NCI-H446 (cell line): ENCODE data around the gene GSTM5.
"Not testable (repeated sequence)": the region's sequence is repeated elsewhere in the genome, so short reads cannot be mapped to it uniquely, and the experiment has no call there.

Experiments
- DNase-seq, 2 experiments: peaks; one replicate each; lab custom pipeline; 2025; lab: John Stamatoyannopoulos, UW

The GSTM5 gene

DNA sequence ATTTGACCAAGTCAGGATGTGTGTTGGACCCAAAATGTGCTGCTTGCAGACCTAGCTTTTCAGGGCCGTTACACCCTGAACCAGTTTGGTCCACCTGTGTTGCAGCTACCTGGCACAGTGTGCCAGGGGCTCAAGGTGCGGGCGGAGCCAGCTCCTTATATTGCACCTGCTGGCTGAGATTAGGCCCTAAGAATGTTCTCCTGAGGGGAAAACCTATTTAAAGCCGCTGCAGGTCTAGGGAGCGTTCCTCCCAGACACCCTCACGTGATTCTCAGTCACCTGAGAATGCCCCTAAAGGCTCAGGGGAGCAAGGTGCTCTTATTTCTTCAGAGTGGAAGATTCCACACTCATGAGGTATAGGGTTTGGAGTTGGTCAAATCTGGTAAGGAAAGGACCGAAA is 16.8 kb downstream of the GSTM5 start:
- no peak for DNase-seq

DNA sequence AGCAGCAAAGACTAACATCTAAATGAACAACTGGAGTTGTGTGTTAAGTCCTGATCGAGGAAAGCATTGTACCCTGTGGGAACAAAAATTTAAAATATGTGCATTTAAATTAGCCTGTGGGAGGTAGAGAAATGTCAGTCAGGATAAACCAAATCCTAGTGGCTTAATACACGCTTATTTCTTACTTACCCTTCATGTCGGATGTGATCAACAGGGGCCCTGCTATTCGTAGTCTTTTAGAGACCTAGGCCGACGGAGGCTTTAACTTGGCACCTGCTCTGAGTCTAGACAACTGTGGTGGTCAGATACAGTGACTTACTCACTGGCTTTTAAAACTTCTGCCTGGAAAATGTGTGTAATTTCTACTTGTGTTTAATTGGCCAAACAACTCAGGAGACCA is 18.6 kb downstream of the GSTM5 start:
- no peak for DNase-seq

DNA sequence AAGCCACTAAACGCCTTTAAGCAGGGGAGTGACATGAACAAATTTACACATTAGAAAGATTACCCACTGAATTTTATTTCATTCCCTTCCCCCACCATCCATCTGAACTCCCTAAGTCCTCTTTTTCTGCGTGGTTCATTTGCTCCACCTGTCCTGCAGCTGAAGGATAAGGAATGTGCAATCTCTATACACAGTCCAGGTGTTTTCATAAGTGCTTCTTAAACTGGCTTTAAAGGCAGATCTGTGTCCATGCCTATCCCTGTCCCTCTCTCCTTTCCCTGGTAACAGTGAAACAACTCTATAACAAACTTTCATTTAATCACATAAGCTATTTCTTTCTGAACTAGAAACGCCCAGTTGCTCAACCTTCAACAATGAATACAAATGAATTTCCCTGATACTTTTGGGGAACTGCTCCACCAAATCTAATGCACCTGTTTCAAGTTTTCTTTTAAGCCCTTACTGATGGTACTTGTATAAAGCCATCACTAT is 20.4 kb downstream of the GSTM5 start:
- no peak for DNase-seq

DNA sequence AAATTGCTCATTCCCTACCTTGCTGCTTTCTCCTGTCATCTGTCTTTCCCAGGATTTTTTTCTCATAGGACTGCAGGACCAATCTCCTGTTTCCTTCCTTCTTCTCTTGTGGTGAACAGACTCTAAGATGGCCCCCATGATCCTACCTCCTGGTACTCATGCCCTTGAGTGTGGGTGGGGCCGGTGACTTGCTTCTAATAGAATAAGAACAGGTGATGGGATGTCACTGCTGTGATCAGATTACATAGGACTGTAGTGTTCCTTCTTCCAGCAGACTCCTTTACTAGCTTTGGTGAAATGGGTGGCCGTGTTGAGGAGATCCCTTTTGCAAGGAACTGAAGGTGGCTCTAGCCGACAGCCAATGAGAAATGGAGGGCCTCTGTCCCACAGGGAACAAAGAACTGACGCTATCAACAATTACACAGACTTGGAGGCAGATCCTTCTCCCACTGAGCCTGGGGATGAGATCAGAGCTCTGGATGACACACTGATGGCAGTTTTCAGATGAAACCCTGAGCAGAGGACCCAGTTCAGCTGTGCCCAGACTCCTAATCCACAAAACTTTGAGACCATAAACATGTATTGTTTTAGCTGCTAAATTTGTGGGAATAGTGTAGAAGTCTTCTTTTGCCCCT is 21.3 kb downstream of the GSTM5 start:
- no peak for DNase-seq

DNA sequence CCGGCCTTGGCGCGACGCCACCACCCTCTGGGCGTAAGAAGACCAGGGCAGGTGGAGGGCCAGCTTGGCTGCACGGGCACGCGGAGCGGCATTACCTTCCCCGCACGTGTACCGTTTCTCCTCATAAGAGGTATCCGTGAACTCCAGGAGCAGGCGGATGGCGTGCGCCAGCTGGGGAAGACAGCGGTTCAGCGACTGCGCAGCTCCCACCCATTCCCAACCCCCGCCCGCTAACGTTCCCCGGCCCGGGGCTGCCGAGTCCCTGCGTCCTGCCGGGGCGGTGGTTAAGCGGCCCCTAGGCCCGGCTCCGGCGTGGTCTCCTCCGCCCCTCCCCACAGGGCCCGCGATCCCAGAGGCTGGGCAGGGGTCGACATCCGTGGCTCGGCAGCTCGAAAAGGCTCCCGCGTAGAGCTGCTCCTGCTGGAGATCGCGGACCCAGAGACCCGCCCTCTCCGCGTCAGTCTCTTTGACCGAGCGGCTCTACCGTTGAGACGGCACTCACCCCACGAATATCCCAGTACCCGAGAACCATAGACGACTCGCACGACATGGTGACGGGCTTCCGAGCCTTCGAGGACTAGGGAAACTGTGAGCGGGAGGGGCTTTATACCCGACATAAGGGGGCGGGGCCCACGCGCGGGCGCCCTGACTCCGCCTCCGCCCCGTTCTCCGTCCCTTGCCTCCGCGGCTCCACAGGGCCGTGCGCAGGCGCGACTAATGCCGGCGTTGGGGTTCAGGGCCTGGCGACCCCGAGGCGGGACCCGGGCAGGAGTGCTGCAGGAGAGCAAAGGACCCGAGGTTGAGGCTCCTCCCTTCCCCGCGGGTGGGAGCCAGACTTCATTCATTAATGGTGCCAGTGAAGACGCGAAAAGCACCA is 27.9 kb downstream of the GSTM5 start:
- peak; percentile 47 to 85 for DNase-seq

DNA sequence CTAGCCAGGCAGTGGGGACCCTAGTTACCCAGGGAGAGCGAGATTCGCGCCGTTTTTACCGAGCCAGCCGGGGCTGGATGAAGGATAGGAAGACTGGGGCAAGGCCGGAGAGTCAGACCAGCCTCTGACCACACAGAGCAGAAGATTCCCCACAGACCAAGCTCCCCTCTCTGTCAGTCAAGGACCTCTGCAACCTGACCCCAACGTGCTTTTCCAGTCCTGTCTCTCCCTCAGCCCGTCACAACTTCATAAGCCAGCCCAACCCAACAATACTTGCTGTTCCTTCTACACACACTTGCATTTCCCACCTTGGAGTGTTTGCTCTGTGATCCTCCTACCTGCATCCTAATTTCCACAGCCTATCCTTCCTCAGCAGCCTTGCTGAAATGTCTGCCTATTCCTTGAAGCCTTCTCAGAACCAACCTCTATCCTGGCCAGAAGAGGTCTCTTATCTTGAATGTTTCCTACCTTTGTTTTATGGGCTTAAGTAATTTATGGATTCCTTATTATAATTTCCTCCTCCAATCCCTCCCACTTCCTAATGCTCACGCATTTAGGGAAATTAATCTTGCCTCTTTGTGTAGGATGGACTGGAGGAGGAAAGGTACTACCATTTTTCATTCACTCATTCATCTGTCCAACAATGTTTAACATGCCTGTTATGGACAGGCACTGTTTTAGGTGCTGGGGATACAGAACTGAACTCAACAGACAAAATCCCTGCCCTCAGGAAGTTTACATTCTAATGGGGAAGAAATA is 28.7 kb downstream of the GSTM5 start, which contains the start of gene GSTM3:
TSS of gene GSTM3 (minus strand) at position 424 of the 759 bp plus-strand sequence. CDS start 751 bp downstream, outside the sequence.
- DNase-seq: no peak

DNA sequence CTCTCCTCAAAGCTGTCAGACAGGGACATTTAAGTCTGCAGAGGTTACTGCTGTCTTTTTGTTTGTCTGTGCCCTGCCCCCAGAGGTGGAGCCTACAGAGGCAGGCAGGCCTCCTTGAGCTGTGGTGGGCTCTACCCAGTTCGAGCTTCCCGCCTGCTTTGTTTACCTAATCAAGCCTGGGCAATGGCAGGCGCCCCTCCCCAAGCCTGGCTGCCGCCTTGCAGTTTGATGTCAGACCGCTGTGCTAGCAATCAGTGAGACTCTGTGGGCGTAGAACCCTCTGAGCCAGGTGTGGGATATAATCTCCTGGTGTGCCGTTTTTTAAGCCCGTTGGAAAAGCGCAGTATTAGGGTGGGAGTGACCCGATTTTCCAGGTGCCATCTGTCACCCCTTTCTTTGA is 36.3 kb downstream of the GSTM5 start:
- DNase-seq: not testable (repeated sequence)

DNA sequence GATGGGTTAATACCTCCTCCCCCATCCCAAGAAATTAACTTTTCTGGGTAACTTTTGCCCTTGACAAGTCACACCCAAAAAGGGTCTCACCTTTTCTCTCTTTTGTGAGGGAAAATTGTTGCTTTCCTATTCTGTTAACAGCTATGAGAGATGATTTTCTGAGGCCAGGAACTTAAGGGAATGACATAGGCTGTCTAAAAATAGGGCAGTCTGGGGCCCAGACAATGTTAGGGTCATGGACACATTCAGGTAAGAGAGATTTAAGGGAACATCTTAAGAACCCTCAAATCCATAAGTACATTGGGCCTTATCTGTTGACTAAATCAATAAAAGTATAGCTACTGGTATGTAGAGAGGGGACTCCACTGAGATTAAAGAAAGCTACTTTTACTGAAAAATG is 37.2 kb downstream of the GSTM5 start:
- no peak for DNase-seq

DNA sequence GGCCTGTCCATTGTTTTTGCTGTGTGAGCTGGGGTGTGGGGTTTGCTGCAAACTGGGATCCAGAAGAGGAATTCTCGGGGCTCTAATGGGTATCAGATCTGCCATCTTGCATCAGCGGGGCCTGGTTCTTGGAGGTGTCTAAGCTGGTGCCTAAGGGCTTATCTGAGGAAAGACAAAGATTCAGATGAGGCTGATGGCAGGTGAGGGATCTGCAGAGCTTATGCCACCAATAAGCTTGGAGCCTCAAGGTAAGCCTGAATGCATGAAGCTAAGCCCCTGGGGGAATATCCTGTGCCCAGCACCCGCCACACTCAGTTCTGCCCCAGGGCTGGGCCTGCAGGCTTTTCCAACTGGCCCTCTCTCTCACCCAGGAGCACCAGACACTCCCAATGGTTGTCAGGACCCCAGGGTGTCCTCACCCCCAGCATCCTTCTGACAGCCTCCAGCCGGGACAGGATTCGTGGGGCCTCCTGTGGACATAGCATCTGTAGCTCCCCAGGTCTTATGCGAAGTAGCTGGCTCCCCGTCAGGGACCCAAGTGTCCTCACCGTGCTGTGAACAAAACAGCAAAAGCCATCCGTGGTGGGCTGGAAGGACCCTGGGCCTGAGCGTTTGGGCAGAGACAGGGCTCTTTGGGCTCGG is 38.3 kb downstream of the GSTM5 start:
- DNase-seq: no peak

DNA sequence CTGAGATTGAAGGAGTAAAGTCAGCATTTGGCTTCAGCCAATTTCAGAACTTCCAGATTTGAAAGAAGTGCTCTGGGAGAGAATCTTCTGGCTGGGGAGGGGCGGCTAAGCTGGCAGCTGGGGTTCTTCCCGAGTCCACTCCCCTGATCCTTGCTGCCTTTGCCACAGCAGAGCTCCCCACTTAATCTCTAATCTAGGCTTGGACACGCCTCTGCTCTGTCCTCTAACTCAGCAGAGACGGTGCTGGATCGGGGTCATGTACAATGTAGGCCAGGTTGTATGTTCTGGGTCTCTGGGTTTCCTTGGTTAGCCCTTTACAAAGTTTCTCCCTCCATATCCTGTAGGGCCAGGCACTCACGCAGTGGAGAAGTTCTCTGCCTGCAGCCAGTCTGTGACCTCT is 38.9 kb downstream of the GSTM5 start:
- no peak for DNase-seq

DNA sequence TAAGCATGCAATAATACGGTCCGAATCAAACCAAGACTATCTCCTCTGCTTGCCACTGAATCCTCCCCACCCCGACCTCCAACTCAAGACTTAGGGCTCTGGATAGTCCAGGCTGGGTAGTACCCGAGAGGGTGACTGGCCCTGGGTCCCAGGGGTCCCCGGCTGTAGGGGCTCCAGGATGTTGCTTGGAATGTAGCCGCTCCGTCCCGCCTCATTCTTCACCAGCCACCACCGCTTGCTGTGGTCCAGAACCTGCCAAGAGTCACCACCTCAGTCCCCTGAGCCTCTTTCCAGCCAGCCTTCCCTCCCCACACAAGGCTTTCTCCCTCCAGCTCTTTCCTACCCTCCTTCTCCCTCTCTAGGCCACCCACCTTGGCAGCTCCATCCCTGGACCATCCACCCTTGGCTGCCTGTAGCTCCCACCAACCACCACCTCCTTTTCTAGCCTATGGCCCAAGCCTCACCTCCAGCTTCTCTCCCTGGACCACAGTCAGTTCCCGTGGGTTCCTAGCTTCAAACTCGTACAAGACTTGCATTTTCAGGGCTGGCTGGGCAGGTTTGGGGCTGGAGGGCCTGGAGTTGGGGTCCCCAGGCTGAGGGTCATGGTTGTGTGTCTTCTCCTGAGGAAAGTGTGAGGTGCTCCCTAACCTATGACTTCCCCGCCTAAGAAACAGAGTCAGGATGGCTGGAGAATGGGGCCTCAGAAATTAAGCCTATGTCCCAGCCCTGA is 39.6 kb downstream of the GSTM5 start:
- DNase-seq: no peak

DNA sequence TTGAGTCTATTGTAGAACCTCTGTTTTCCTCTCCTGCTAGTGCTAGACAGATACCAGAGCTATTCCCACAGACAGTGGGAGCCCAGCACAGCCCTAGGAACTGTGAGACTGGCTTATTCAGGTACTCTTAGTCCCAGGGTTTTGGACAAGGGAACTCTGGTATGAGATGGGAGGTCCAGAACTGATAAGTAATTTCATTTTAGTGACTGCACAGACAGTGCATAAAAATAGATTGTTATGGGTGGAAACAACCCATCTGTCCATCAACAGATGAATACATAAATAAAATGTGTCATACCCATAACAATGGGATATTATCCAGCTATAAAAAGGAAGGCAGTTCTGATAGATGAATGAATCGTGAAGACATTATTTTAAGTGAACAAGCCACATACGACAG is 42.7 kb downstream of the GSTM5 start:
- no peak for DNase-seq

DNA sequence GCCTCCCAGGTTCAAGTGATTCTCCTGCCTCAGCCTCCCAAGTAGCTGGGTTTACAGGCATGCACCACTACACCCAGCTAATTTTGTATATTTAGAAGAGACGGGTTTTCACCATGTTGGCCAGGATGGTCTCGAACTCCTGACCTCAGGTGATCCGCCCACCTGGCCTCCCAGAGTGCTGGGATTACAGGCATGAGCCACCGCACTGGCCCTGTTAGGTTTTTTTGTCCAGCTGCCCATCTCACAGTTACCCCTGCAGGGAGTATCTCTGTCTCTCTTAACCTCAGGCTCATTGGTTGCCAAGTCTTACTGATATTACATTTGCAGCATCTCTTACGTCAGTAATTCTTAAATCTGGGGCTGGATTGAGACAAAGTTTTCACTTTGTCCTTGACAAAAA is 44.3 kb downstream of the GSTM5 start:
- not testable (repeated sequence) for DNase-seq

DNA sequence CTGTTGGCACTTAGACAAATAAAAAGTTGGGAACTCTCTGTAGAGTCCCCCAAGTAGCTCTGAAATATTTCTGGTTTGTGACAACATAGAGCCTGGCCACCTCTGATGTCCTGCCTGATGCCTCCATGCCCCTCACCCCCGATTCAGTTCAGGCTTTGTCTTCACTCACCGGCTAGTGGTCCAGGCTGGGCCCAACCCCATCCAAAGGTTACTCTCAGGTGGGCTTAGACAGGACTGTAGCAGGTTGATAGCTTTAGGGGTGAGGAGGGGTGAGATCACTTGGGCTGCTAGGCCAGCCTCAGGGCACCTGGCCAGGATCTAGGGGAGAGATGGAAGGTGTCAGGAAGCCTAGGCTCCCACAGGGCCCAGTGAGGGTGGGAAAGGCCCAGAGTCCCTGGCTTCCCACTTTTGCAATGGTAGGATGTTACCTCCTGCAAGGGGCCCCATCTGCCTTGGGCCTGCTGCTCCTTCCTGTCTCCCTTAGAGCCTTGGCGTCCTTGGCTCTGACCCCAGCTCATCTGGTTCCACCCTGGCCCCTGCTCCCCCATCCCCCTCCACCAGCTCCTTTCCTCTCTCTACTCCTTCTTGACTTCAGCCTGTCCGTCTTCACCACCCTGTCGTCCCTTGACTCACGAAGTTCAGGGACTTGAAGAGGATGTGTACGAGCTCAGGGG is 44.9 kb downstream of the GSTM5 start:
- DNase-seq: no peak

DNA sequence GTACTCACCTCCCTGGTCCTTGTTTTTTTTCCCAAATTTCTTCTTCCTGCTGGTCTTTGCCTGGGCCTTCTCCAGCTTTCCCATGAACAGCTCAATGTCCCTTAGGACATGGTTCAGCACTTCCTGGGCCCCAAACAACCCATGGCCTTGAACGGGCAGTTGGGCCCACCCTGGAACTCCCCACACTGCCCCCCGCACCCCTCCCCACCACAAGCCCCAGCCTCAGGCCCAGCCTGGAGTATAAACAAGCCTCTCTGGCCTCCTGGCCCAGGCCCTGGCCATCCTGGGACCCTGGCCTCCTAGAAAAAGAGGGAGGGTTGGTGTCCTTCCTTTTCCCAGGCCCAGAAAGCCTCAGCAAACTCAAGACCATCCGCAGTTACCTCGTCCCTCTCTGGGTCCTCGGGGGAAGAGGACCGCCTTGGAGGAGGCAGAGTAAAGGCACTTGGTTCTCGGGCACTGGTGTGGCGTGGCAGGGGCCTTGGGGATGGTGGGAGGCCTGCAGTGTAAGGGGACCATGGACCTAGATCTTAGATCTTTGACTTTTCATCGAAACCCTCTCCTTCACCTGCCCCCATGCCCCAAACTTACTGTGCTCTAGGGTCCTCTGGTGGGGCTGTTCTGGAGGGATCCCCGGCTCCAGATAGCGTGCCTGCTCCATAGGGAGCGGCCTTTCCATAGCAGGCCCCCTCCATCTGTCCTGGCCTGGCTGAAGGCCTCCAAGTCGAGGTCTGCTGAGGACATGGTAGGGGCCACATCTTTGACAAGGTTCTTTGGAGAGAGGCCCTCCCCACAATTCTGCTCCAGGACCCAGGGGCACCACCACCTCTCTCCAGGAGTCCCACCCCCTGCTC is 46.1 kb downstream of the GSTM5 start:
- no peak for DNase-seq

DNA sequence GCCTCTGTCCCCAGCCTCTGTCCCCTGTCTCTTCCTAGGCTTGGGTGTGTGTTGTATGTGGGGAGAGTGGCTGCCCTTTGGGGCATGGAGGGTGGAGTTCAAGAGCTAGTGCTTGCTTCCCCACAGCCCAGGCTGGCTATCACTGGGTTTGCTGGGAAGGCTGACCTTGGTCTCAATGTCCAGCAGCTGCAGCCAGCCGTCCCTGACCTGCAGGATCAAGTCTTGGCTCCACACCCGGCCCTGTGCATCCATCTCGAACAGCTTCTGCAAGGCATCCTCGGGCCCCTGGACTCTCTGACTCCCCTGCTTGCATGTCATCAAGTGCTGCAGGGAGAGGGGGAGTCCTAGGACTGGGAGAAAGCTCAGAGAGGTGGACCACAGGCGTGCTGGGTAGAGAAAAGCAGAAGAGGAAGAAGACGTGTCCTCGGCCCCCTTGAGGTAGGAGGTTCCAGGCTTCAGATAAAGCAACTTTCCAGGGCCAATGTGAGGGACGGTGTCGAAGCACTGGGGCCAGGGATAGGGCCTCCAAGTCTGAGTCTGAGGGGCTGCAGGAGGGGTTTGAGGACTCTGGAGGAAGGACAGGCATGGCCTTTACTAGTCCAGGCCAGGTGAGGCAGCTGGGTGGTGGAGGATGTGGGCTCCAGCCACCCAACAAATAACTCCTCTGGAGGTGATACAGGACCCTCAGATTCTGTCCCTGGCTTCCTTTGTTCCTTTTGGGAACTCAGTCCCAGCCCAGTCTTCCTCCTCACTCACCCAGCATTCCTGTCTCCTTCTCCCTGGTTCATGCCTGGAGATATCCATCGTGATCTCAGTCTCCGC is 47.7 kb downstream of the GSTM5 start:
- DNase-seq: no peak

DNA sequence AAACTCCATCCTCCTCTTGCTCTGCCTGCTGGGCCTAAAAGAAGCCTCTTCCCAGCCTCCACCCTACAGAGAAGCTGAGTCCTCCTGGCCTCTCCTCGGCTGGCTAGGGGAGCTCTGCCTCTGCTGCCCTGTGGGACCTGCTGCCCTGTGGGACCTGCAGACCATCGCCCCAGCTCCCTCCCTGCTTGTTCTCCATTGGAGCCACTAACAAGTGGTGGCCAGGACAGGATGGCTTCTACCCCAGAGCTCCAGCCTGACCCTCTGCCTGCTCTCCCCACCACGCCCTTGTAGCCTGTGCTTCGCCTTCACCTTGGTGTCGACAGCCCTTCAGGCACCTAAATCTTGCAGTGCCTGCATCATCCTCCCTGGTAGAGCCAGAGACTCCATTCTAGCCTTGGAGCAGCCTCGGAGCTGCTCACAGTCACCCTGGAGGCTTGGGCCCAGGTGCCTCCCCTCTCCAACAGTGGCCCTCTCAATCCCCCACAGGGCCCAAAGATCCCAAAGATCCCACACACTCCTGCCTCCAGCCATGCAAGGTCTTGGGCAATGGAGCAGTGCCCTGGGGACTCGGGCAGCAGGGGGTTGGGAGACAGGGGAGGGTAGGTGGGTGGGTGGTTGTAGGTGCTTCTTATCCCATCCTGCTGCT is 48.7 kb downstream of the GSTM5 start:
- DNase-seq: no peak
